GM19035 (cell line): ENCODE results near the gene APEH.
A peak's percentile ranks its signal among the peaks of the same experiment; 100 is the strongest.
"Not testable (repeated sequence)": the region's sequence is repeated elsewhere in the genome, so short reads cannot be mapped to it uniquely, and the experiment has no call there.

Experiments
- ATAC-seq: cut with Tn5 transposase; IDR thresholded peaks from one replicate; pipeline ENCODE4 v1.9.1; 2021; ENCODE audit not compliant: unreplicated experiment

APEH gene

GRCh38 chr3:49667701-49668413 is 6.3 kb upstream of the APEH start:
- ATAC-seq, result no peak

GRCh38 chr3:49668414-49668797 is 5.7 kb upstream of the APEH start:
- ATAC-seq, result no peak

GRCh38 chr3:49668861-49669260 is 5.3 kb upstream of the APEH start:
- ATAC-seq, result no peak

- no peak for ATAC-seq
Observed at GRCh38 chr3:49669352-49669751, 4.8 kb upstream of the APEH start.

- no peak for ATAC-seq
Observed at GRCh38 chr3:49670940-49671290, 3.2 kb upstream of the APEH start.

- no peak for ATAC-seq
Observed at GRCh38 chr3:49671291-49672288, 2.6 kb upstream of the APEH start.

- peak; percentile 2 for ATAC-seq
Observed at GRCh38 chr3:49673121-49673714, 933 bp upstream of the APEH start.

GRCh38 chr3:49674497-49674983 is 389 bp downstream of the APEH start:
- peak; percentile 18 for ATAC-seq

- no peak for ATAC-seq
Observed at GRCh38 chr3:49675912-49676311, 1.8 kb downstream of the APEH start.

GRCh38 chr3:49680493-49681231 is 6.5 kb downstream of the APEH start:
- no peak for ATAC-seq

GRCh38 chr3:49681232-49681522 is 7.0 kb downstream of the APEH start:
- ATAC-seq, result no peak

GRCh38 chr3:49681543-49681942 is 7.4 kb downstream of the APEH start:
- no peak for ATAC-seq

- ATAC-seq, result no peak
Observed at GRCh38 chr3:49683162-49683561, 9.0 kb downstream of the APEH start.

- not testable (repeated sequence) for ATAC-seq
Observed at GRCh38 chr3:49684453-49684852, 10.3 kb downstream of the APEH start.

- ATAC-seq, result not testable (repeated sequence)
Observed at GRCh38 chr3:49685103-49685502, 11.0 kb downstream of the APEH start.

GRCh38 chr3:49685846-49686245 is 11.7 kb downstream of the APEH start:
- ATAC-seq, result not testable (repeated sequence)

GRCh38 chr3:49686346-49686745 is 12.2 kb downstream of the APEH start:
- ATAC-seq, result not testable (repeated sequence)

GRCh38 chr3:49686769-49687423 is 12.7 kb downstream of the APEH start:
- not testable (repeated sequence) for ATAC-seq

GRCh38 chr3:49687424-49687795 is 13.3 kb downstream of the APEH start:
- ATAC-seq, result not testable (repeated sequence)

GRCh38 chr3:49688338-49689045 is 14.3 kb downstream of the APEH start:
- peak; percentile 19 for ATAC-seq
